Measurements from ENCODE around the gene DVL3. TPM values are rescaled to one million over a fixed set of nuclear protein-coding genes. Genes with fewer than 3 reads are reported as not detected.

Gene DVL3
- total and polyA plus RNA-seq, 12 donors: 37.5 to 81.7 (median 63.5) TPM

DNA sequence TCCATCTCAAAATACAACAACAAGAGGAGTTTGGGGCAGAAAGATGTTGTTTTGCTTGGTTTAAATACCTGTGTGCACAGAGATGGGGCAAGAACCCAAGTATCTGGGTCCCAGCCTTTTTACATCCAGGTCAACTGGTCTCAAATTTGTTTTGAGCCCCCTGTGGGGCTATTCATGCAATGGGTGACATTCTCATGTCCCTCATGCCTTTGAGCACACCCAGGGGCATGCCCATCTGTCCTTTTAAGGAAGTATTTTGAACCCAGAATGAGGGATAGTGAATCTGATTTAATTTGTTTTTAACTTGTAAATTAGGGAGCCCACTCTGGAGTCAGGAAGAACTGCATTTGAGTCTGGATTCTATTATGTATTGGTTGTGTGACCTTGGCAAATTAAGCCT is 45.6 kb downstream of the DVL3 start:
- no peak overlapping the region for H3K27ac ChIP-seq
- intact Hi-C loops (cut with DNase I): no loop called here
- ATAC-seq (no peak), DNase-seq (no peak)
- H3K4me3 ChIP-seq: no peak overlapping the region
- no peaks in the 10 kb centered on the region for H3K9me3 ChIP-seq
- TF ChIP-seq, protein P1, sequence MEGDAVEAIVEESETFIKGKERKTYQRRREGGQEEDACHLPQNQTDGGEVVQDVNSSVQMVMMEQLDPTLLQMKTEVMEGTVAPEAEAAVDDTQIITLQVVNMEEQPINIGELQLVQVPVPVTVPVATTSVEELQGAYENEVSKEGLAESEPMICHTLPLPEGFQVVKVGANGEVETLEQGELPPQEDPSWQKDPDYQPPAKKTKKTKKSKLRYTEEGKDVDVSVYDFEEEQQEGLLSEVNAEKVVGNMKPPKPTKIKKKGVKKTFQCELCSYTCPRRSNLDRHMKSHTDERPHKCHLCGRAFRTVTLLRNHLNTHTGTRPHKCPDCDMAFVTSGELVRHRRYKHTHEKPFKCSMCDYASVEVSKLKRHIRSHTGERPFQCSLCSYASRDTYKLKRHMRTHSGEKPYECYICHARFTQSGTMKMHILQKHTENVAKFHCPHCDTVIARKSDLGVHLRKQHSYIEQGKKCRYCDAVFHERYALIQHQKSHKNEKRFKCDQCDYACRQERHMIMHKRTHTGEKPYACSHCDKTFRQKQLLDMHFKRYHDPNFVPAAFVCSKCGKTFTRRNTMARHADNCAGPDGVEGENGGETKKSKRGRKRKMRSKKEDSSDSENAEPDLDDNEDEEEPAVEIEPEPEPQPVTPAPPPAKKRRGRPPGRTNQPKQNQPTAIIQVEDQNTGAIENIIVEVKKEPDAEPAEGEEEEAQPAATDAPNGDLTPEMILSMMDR (IDR thresholded peaks at IDR 0.05): no peak
- H3K4me1 ChIP-seq: no peaks in the 10 kb centered on the region
- H3K27me3 ChIP-seq: peaks cover 0 to 2% (median 0%) of the 10 kb centered on the region in 7 donors
- H3K36me3 ChIP-seq: peaks cover 0 to 9% (median 0%) of the 10 kb centered on the region in 9 donors

DNA sequence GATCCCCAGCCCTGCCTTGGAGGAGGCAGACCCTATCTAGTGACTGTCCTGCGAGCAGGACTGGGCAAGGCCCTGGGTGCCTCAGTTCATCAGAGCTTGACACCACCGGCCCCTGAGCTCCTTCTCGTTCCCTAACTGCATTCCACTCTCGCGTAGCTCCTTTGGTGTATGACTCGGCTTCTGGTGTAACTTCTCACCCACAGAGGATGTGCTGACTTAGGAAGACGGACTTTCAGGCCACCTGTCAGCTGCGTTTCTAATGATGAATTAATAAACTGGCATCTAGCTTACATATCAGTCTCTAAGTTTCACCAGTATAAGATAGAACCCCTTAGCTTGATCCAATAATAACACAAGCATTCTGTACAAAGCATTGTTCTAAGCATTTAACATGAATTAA is 48.3 kb downstream of the DVL3 start:
- Histone ChIP-seq H3K4me3 (no peak overlapping the region), H3K36me3 (no peaks in the 10 kb centered on the region), H3K4me1 (no peaks in the 10 kb centered on the region), H3K9me3 (no peaks in the 10 kb centered on the region), H3K27ac (no peak overlapping the region), H3K27me3 (peaks cover 0 to 10% (median 5%) of the 10 kb centered on the region in 7 donors)
- TF ChIP-seq, protein P1 (IDR thresholded peaks at IDR 0.05): no peak
- intact Hi-C loops (cut with DNase I): no loop called here
- 77 to 84% methylated on average over 8 of the region's 8 CpGs for WGBS, 2 donors
- no peak for ATAC-seq
- DNase-seq: no peak

DNA sequence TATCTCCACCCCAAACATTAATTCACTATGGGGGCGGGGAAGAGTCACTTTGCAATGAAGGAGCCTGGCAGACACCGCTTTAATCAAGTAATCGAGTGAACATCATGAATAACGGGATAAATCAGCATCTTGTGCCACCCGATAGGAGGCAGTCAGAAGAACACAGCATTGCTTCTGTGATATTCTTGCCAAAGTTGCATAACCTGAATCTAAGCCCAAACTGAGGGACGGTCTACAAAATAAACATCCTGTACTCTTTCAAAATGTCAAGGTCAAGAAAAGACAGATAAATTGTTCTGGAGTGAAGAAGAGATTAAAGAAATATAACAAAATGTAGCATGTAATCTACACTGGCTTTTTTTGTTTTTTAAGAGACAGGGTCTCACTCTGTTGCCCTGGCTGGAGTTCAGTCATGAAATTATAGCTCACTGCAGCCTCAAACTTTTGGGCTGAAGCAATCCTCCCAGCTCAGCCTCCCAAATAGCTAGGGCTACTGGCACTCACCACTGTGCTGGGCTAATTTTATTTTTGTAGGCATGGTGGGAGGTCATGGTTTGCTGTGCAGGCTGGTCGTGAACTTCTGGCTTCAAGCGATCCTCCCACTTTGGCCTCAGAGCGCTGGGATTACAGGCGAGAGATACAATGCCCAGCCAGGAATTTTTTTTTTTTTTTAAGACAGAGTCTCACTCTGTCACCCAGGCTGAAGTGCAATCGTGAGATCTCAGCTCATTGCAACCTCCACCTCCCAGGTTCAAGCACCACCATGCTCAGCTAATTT is 54.2 kb downstream of the DVL3 start:
- H3K27ac ChIP-seq: no peak overlapping the region
- intact Hi-C loops (cut with DNase I): no loop called here
- H3K4me1 ChIP-seq: peaks cover 0 to 4% (median 0%) of the 10 kb centered on the region in 9 donors
- H3K27me3 ChIP-seq: peaks cover 0 to 10% (median 5%) of the 10 kb centered on the region in 7 donors
- TF ChIP-seq, protein P1 (IDR thresholded peaks at IDR 0.05): no peak
- WGBS, 2 donors: 55 to 62% methylated on average over 11 of the region's 11 CpGs
- no peaks in the 10 kb centered on the region for H3K36me3 ChIP-seq
- no peaks in the 10 kb centered on the region for H3K9me3 ChIP-seq
- no peak for DNase-seq
- H3K4me3 ChIP-seq: no peak overlapping the region
- no peak for ATAC-seq

- 67 to 74% methylated on average over 5 of the region's 5 CpGs for WGBS, 2 donors
- intact Hi-C loops (cut with DNase I): no loop called here
- DNase-seq: no peak
- no peak overlapping the region for H3K4me3 ChIP-seq
- H3K4me1 ChIP-seq: peaks cover 0 to 7% (median 0%) of the 10 kb centered on the region in 9 donors
- TF ChIP-seq, protein P1 (IDR thresholded peaks at IDR 0.05): no peak
- H3K27me3 ChIP-seq: peaks cover 0 to 9% (median 5%) of the 10 kb centered on the region in 7 donors
- ATAC-seq: no peak
- no peaks in the 10 kb centered on the region for H3K9me3 ChIP-seq
- no peak overlapping the region for H3K27ac ChIP-seq
- H3K36me3 ChIP-seq: no peaks in the 10 kb centered on the region
Measured at GRCh38 chr3:184211297-184211696, 56.1 kb downstream of the DVL3 start.

Measured in heart right ventricle (tissue), 16 donors.